CD14-positive monocyte (primary cell): ENCODE measurements around the gene CCDC88B. TPM values are rescaled to one million over a fixed set of nuclear protein-coding genes. Genes with fewer than 3 reads are reported as not detected.

Source experiments
- DNase-seq, 3 donors: peaks; one replicate each; pipeline ENCODE4 v3.0.0-alpha.2; 2011 to 2022
- H2AFZ ChIP-seq: 2 replicates; pipeline ENCODE4 v1.6.0; 2012; ENCODE audit warnings: mild to moderate bottlenecking, low read depth, low read length, inconsistent platforms; ENCODE audit not compliant: insufficient read depth, poor library complexity, severe bottlenecking
- H3K27ac ChIP-seq, 2 donors: 1 replicate in 1 of 2; 2 replicates in 1 of 2; pipeline ENCODE4 v1.5.1; 2012 to 2013; ENCODE audit warnings: low read length in 2 of 2, control low read depth in 1 of 2, inconsistent platforms in 1 of 2, low read depth in 1 of 2, mild to moderate bottlenecking in 1 of 2
- H3K27me3 ChIP-seq, 2 donors: one replicate each; pipeline versions ENCODE4 v1.6.0 to v1.6.1; 2011 to 2013; ENCODE audit warnings: low read length in 2 of 2; ENCODE audit not compliant: control insufficient read depth in 2 of 2, insufficient read depth in 2 of 2
- H3K36me3 ChIP-seq, 2 donors: replicated peaks in 1 of 2; 1 replicate in 1 of 2; 2 replicates in 1 of 2; pipeline versions ENCODE4 v1.5.1 to v1.6.1; 2012 to 2013; ENCODE audit warnings: low read length in 2 of 2, control low read depth in 1 of 2, inconsistent platforms in 1 of 2, mild to moderate bottlenecking in 1 of 2; ENCODE audit not compliant: insufficient read depth in 2 of 2, control insufficient read depth in 1 of 2
- H3K4me1 ChIP-seq, 2 donors: 1 replicate in 1 of 2; 2 replicates in 1 of 2; pipeline versions ENCODE4 v1.5.1 to v1.6.1; 2012 to 2013; ENCODE audit warnings: low read length in 2 of 2, control low read depth in 1 of 2, inconsistent platforms in 1 of 2, mild to moderate bottlenecking in 1 of 2, moderate library complexity in 1 of 2; ENCODE audit not compliant: insufficient read depth in 2 of 2, control insufficient read depth in 1 of 2
- H3K4me2 ChIP-seq: replicated peaks from 2 replicates; pipeline ENCODE3; 2012; ENCODE audit warnings: low read length, moderate library complexity, mild to moderate bottlenecking; ENCODE audit not compliant: poor library complexity, severe bottlenecking; ENCODE audit errors: extremely low read depth
- H3K4me3 ChIP-seq, 3 experiments: fragments of 200-600 bp in 1 of 3; sonication (generic) in 1 of 3; replicated peaks in 1 of 3; 1 replicate in 2 of 3; 2 replicates in 1 of 3; pipeline ENCODE4 v1.5.1; 2011 to 2013; ENCODE audit warnings: low read length in 3 of 3, mild to moderate bottlenecking in 3 of 3, control low read depth in 2 of 3, low read depth in 2 of 3, inconsistent platforms in 1 of 3, moderate library complexity in 1 of 3
- H3K79me2 ChIP-seq: 2 replicates; pipeline ENCODE4 v1.6.0; 2012; ENCODE audit warnings: mild to moderate bottlenecking, control low read depth, inconsistent platforms, low read length, moderate library complexity; ENCODE audit not compliant: insufficient read depth
- H3K9ac ChIP-seq: 2 replicates; pipeline ENCODE4 v1.6.0; 2017; ENCODE audit warnings: low read length, mild to moderate bottlenecking; ENCODE audit not compliant: insufficient read depth, poor library complexity, severe bottlenecking
- H3K9me3 ChIP-seq, 2 donors: replicated peaks in 1 of 2; 1 replicate in 1 of 2; 2 replicates in 1 of 2; pipeline versions ENCODE4 v1.5.1 to v1.6.1; 2012 to 2013; ENCODE audit warnings: low read length in 2 of 2, control low read depth in 1 of 2; ENCODE audit not compliant: control insufficient read depth in 1 of 2, insufficient read depth in 1 of 2
- H4K20me1 ChIP-seq: 2 replicates; pipeline ENCODE4 v1.6.0; 2012; ENCODE audit warnings: mild to moderate bottlenecking, low read length, control low read depth, moderate library complexity; ENCODE audit not compliant: insufficient read depth
- H3K27ac Mint-ChIP-seq, 7 donors: one replicate each; pipeline ENCODE4 v1.8.0; 2020; ENCODE audit warnings: mild to moderate bottlenecking in 7 of 7, mixed read lengths in 7 of 7, moderate library complexity in 6 of 7, inconsistent platforms in 2 of 7
- H3K27me3 Mint-ChIP-seq, 3 donors: one replicate each; pipeline ENCODE4 v1.8.0; 2021 to 2022; ENCODE audit warnings: low read depth in 3 of 3, mild to moderate bottlenecking in 3 of 3, mixed read lengths in 3 of 3, moderate library complexity in 3 of 3, inconsistent platforms in 1 of 3
- H3K36me3 Mint-ChIP-seq, 2 donors: one replicate each; pipeline ENCODE4 v1.8.0; 2020; ENCODE audit warnings: mixed read lengths in 2 of 2, inconsistent platforms in 1 of 2, mild to moderate bottlenecking in 1 of 2
- H3K4me1 Mint-ChIP-seq: one replicate; pipeline ENCODE4 v1.8.0; 2020; ENCODE audit warnings: mild to moderate bottlenecking, mixed read lengths
- H3K4me3 Mint-ChIP-seq, 2 donors: one replicate each; pipeline ENCODE4 v1.8.0; 2020; ENCODE audit warnings: mild to moderate bottlenecking in 2 of 2, mixed read lengths in 2 of 2, moderate library complexity in 1 of 2
- H3K9me3 Mint-ChIP-seq, 7 donors: one replicate each; pipeline ENCODE4 v1.8.0; 2020 to 2022; ENCODE audit warnings: mixed read lengths in 7 of 7, mild to moderate bottlenecking in 6 of 7, moderate library complexity in 6 of 7, inconsistent platforms in 2 of 7
- CTCF ChIP-seq: fragments of 200-600 bp; IDR thresholded peaks from one replicate; pipeline ENCODE4 v1.8.0; 2022; ENCODE audit warnings: antibody characterized with exemption, mild to moderate bottlenecking
- WGBS: methylation state at CpG from one replicate; pipeline ENCODE4 v1.1.5; 2013; ENCODE audit warnings: missing lambda C conversion rate; ENCODE audit not compliant: insufficient coverage; 5-methylcytosine and 5-hydroxymethylcytosine counted together
- intact Hi-C, 2 donors: fragments of 100-400 bp; cut with micrococcal nuclease; formaldehyde crosslinking; loops; one replicate each; pipeline versions ENCODE4 v1.15.0 to v1.15.1; 2023
- polyA plus RNA-seq, 3 donors: library from polyadenylated mRNA; depleted of rRNA in 1 of 3; unstranded in 2 of 3; stranded (reverse) in 1 of 3; fragments of 300-500 nt in 2 of 3; fragments of >200 nt in 1 of 3; fragmentation: Illumina TruSeq in 2 of 3; gene quantifications; 1 replicate in 2 of 3; 2 replicates in 1 of 3; pipeline ENCODE4 v1.2.3, GENCODE V29; 2012 to 2021

CCDC88B gene
- polyA plus RNA-seq, 3 donors, result 8.2 to 215 (median 18.9) TPM

- Histone ChIP-seq H2AFZ (no peak overlapping the region), H4K20me1 (no peaks in the 10 kb centered on the region), H3K4me2 (no peak overlapping the region), H3K27ac (no peak overlapping the region), H3K36me3 (no peaks in the 10 kb centered on the region), H3K27me3 (no peaks in the 10 kb centered on the region), H3K79me2 (no peaks in the 10 kb centered on the region), H3K9ac (no peak overlapping the region), H3K4me1 (peaks cover 31 to 38% of the 10 kb centered on the region in 2 donors), H3K9me3 (no peaks in the 10 kb centered on the region), H3K4me3 (no peak overlapping the region)
- DNase-seq, result no peak
- Mint-ChIP-seq H3K27ac (no peak overlapping the region), H3K4me3 (no peak overlapping the region), H3K4me1 (peaks cover 38% of the 10 kb centered on the region), H3K9me3 (peaks cover 0 to 2% (median 0%) of the 10 kb centered on the region in 7 donors), H3K27me3 (peaks cover 0 to 4% (median 1%) of the 10 kb centered on the region in 3 donors), H3K36me3 (peaks cover 0 to 1% of the 10 kb centered on the region in 2 donors)
- WGBS, result 87% methylated on average over 7 of the region's 8 CpGs
- intact Hi-C loops, result no loop called here
- no peak for TF ChIP-seq CTCF
Measured at GRCh38 chr11:64382586-64382985, 42.6 kb downstream of the CCDC88B start.

- Mint-ChIP-seq H3K27ac (peak overlapping the region in 1 of 7 donors; percentile 18), H3K4me3 (no peak overlapping the region), H3K4me1 (peaks cover 42% of the 10 kb centered on the region), H3K9me3 (peaks cover 0 to 3% (median 2%) of the 10 kb centered on the region in 7 donors), H3K36me3 (peaks cover 5 to 6% of the 10 kb centered on the region in 2 donors), H3K27me3 (peaks cover 0 to 4% (median 1%) of the 10 kb centered on the region in 3 donors)
- no peak overlapping the region for H2AFZ ChIP-seq
- DNase-seq, result no peak
- H3K79me2 ChIP-seq, result no peaks in the 10 kb centered on the region
- H3K4me1 ChIP-seq, result peaks cover 31 to 38% of the 10 kb centered on the region in 2 donors
- TF ChIP-seq CTCF, result no peak
- 90% methylated on average over 1 of the region's 2 CpGs for WGBS
- H3K9me3 ChIP-seq, result no peaks in the 10 kb centered on the region
- no peak overlapping the region for H3K9ac ChIP-seq
- no peak overlapping the region for H3K27ac ChIP-seq
- H3K36me3 ChIP-seq, result no peaks in the 10 kb centered on the region
- H3K27me3 ChIP-seq, result no peaks in the 10 kb centered on the region
- intact Hi-C loops, result no loop called here
- no peaks in the 10 kb centered on the region for H4K20me1 ChIP-seq
- no peak overlapping the region for H3K4me3 ChIP-seq
- no peak overlapping the region for H3K4me2 ChIP-seq
Measured at GRCh38 chr11:64383580-64383979, 43.6 kb downstream of the CCDC88B start.
